ENCODE results near the gene GASK1A.

Gene GASK1A

DNA sequence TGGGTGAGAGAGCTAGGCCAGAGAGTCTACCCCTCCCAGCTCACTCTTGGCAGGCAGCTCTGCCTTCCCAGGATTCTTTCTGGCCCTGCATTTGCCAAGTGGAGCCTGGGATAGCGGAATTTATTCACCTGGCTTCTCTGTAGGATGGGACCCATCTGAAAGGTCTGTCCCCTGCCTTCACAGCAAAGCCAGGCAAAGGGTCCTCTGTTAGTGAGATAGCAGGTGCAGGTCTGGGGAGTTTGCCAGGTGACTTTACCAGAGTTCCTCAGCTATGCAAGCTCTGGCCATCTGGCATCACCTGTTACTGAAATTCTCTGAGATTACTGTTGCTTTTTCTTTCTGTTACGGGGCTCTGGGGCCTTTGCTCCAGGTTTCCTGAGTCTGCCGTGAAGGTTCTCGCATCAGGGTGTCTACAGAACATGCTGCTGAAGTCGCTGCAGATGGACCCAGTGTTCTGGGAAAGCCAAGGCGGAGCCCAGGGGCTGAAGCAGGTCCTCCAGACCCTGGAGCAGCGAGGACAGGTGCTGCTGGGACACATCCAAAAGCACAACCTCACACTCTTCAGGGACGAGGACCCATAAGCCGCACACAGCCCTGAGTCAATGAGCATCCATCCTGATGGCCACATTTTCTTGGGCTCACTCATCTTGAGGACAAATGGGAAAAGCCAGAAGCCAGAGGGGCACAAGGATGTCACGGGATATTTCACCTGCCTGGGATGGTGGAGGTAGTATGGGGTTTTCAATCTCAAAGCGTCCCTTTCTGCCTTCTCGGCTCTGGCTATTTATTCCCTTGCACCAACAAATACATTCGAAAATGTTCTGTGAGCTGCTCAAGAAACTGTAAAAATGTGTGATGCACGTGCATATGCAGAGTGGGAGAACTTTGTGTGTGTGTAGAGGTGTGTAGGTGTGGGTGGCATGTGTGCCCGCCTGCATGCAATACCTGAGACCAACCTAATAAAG is 77.0 kb downstream of the GASK1A start:
- H3K4me3 ChIP-seq (ENCODE audit: low read depth, low read length), result no peak overlapping the region
- no peaks in the 10 kb centered on the region for H3K4me1 ChIP-seq
- H3K9ac ChIP-seq, result no peak overlapping the region
- no peaks in the 10 kb centered on the region for H3K27me3 ChIP-seq (ENCODE audit: control insufficient read depth, insufficient read depth, low read length)
- no peaks in the 10 kb centered on the region for H3K9me3 ChIP-seq (ENCODE audit: control insufficient read depth, low read length)
- no peak overlapping the region for H3K4me2 ChIP-seq (ENCODE audit: low read length)
- no peaks in the 10 kb centered on the region for H3K36me3 ChIP-seq (ENCODE audit: control insufficient read depth, insufficient read depth, low read length)
- H3K27ac ChIP-seq, result no peak overlapping the region
- H3K79me2 ChIP-seq, result no peaks in the 10 kb centered on the region
- TF ChIP-seq, protein P1, sequence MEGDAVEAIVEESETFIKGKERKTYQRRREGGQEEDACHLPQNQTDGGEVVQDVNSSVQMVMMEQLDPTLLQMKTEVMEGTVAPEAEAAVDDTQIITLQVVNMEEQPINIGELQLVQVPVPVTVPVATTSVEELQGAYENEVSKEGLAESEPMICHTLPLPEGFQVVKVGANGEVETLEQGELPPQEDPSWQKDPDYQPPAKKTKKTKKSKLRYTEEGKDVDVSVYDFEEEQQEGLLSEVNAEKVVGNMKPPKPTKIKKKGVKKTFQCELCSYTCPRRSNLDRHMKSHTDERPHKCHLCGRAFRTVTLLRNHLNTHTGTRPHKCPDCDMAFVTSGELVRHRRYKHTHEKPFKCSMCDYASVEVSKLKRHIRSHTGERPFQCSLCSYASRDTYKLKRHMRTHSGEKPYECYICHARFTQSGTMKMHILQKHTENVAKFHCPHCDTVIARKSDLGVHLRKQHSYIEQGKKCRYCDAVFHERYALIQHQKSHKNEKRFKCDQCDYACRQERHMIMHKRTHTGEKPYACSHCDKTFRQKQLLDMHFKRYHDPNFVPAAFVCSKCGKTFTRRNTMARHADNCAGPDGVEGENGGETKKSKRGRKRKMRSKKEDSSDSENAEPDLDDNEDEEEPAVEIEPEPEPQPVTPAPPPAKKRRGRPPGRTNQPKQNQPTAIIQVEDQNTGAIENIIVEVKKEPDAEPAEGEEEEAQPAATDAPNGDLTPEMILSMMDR (IDR thresholded peaks at IDR 0.05), result no peak
- no peak overlapping the region for H2AFZ ChIP-seq

DNA sequence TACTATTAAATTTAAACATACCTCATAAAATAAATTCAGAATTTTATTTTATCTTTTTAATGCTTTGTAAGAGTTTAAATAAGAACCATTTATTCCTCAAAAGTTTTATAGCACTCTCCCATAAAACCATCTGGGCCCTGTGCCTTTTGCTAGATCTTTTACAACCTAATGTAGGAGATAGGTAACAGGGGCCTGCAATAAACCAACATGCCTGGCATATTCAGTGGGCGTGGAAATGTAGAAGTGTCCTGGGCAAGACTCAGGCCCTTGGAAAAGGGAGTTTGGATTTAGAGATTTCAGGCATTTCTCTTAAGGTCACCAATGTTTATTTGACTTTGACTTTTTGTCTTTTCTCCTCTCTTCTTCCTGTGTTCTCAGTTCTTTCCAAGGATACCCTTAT is 80.3 kb downstream of the GASK1A start:
- Histone ChIP-seq H3K9me3 (ENCODE audit: control insufficient read depth, low read length) (no peaks in the 10 kb centered on the region), H3K27me3 (ENCODE audit: control insufficient read depth, insufficient read depth, low read length) (no peaks in the 10 kb centered on the region), H3K4me3 (ENCODE audit: low read depth, low read length) (no peak overlapping the region), H3K27ac (no peak overlapping the region), H3K4me1 (no peaks in the 10 kb centered on the region), H2AFZ (no peak overlapping the region), H3K79me2 (no peaks in the 10 kb centered on the region), H3K36me3 (ENCODE audit: control insufficient read depth, insufficient read depth, low read length) (no peaks in the 10 kb centered on the region), H3K9ac (no peak overlapping the region), H3K4me2 (ENCODE audit: low read length) (no peak overlapping the region)
- TF ChIP-seq, protein P1 (IDR thresholded peaks at IDR 0.05), result no peak

DNA sequence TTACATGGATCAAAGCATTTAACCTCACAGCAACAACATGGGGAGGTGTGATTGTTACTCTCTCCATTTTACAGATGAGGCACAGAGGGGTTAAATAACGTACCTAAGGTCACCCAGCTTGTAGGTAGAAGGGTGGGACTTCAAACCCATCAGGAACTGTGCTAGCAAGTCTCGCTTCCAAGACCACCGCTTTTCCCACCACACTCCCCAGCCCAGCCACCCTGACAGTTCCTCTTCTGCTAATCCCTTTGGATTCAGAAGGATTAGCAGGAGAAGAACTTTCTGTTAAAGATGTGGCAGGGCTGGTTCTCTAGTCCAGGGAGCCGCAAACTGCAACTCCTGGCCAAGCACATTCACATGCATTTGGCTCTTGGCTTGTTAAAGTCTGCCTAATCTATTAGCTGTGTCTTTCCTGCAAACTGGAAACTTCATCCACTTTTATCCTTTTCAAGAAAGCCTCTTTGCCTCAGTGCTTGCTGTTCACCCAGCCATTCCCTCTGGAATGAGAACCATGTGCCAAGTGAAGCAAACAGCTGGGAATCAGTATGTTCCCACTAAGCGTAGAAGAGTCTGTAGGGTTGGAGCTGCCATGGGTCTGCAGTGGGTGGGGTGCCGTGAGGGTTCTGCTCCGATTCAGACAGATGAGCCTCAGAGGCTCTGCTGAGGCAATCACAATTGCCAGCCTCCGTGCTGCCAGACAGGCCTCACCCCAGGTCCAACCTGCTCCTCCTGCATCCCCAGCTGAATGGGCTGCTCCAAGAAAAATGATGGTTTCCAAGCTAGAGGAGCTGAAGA is 82.2 kb downstream of the GASK1A start:
- no peak overlapping the region for H3K27ac ChIP-seq
- no peak overlapping the region for H3K4me3 ChIP-seq (ENCODE audit: low read depth, low read length)
- no peak overlapping the region for H3K4me2 ChIP-seq (ENCODE audit: low read length)
- H3K27me3 ChIP-seq (ENCODE audit: control insufficient read depth, insufficient read depth, low read length), result no peaks in the 10 kb centered on the region
- no peak overlapping the region for H2AFZ ChIP-seq
- H3K36me3 ChIP-seq (ENCODE audit: control insufficient read depth, insufficient read depth, low read length), result no peaks in the 10 kb centered on the region
- H3K79me2 ChIP-seq, result no peaks in the 10 kb centered on the region
- H3K4me1 ChIP-seq, result no peaks in the 10 kb centered on the region
- TF ChIP-seq, protein P1 (IDR thresholded peaks at IDR 0.05), result no peak
- H3K9me3 ChIP-seq (ENCODE audit: control insufficient read depth, low read length), result no peaks in the 10 kb centered on the region
- H3K9ac ChIP-seq, result no peak overlapping the region

DNA sequence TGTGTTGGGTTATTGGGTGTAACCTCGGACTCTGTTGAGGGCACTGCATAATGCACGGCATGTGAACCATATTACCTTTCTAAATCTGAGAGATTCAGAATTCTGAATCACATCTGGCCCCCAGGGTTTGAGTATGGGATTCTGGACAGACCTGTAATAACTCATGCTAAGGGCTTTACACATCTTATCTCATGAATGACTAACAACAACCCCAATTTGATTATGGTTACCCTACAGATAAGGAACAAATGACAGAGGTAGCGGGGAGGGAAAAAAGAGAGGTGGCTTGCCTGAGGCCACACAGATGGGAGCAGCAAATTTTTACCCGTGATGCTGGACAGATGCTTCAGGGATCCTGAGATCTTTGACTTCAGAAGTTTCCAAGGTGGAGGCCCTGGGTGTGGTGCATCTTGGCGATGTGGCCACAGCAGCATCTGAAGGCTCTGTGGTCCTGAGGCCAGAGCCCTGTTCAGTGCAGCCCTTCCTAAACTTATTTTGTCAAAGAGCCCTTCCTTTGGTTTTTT is 83.0 kb downstream of the GASK1A start:
- H2AFZ ChIP-seq, result no peak overlapping the region
- H3K27ac ChIP-seq, result no peak overlapping the region
- H3K79me2 ChIP-seq, result no peaks in the 10 kb centered on the region
- no peaks in the 10 kb centered on the region for H3K9me3 ChIP-seq (ENCODE audit: control insufficient read depth, low read length)
- no peak overlapping the region for H3K9ac ChIP-seq
- H3K27me3 ChIP-seq (ENCODE audit: control insufficient read depth, insufficient read depth, low read length), result no peaks in the 10 kb centered on the region
- TF ChIP-seq, protein P1 (IDR thresholded peaks at IDR 0.05), result no peak
- no peaks in the 10 kb centered on the region for H3K36me3 ChIP-seq (ENCODE audit: control insufficient read depth, insufficient read depth, low read length)
- no peak overlapping the region for H3K4me3 ChIP-seq (ENCODE audit: low read depth, low read length)
- no peaks in the 10 kb centered on the region for H3K4me1 ChIP-seq
- no peak overlapping the region for H3K4me2 ChIP-seq (ENCODE audit: low read length)

All from parathyroid adenoma (tissue), 2 donors.